Liver (tissue), 3 donors: ENCODE results near the gene PTP4A2.

Experiments used
- ATF3 ChIP-seq: IDR thresholded peaks from 2 replicates; pipeline ENCODE4 v1.6.1; 2016; ENCODE audit warnings: antibody characterized with exemption
- CTCF ChIP-seq: fragments of 150-350 bp; IDR thresholded peaks from 2 replicates; pipeline ENCODE4 v1.5.1; 2017; ENCODE audit warnings: improper control_type of control experiment, low read depth, low read length; ENCODE audit not compliant: missing input control
- EGR1 ChIP-seq, 2 donors: IDR thresholded peaks; 2 replicates each; pipeline ENCODE4 v1.6.1; 2016 to 2018; ENCODE audit warnings: antibody characterized with exemption in 2 of 2, low read depth in 2 of 2
- GABPA ChIP-seq, 2 donors: IDR thresholded peaks in 1 of 2; conservative IDR thresholded peaks in 1 of 2; 2 replicates each; pipeline ENCODE4 v1.6.1; 2016; ENCODE audit warnings: antibody characterized with exemption in 2 of 2, mild to moderate bottlenecking in 1 of 2, moderate library complexity in 1 of 2
- HNF4A ChIP-seq, 2 donors: conservative IDR thresholded peaks; 2 replicates each; pipeline ENCODE4 v1.6.1; 2016; ENCODE audit warnings: antibody characterized with exemption in 2 of 2, mild to moderate bottlenecking in 2 of 2
- RAD21 ChIP-seq, 2 donors: IDR thresholded peaks; 2 replicates each; pipeline ENCODE4 v1.6.1; 2016; ENCODE audit warnings: antibody characterized with exemption in 2 of 2, mild to moderate bottlenecking in 2 of 2
- RXRA ChIP-seq, 2 donors: IDR thresholded peaks; 2 replicates each; pipeline ENCODE4 v1.6.1; 2017 to 2018; ENCODE audit warnings: antibody characterized with exemption in 2 of 2, mild to moderate bottlenecking in 1 of 2
- SP1 ChIP-seq: IDR thresholded peaks from 2 replicates; pipeline ENCODE4 v1.6.1; 2018; ENCODE audit warnings: antibody characterized with exemption, mild to moderate bottlenecking
- TAF1 ChIP-seq: conservative IDR thresholded peaks from 2 replicates; pipeline ENCODE4 v1.6.1; 2016; ENCODE audit warnings: antibody characterized with exemption, mild to moderate bottlenecking
- YY1 ChIP-seq: IDR thresholded peaks from 2 replicates; pipeline ENCODE4 v1.6.1; 2016; ENCODE audit warnings: antibody characterized with exemption, mild to moderate bottlenecking
- ZBTB33 ChIP-seq: IDR thresholded peaks from 2 replicates; pipeline ENCODE4 v1.6.1; 2016; ENCODE audit warnings: antibody characterized with exemption
- TF ChIP-seq, protein P1 (sequence below): IDR thresholded peaks from 2 replicates; pipeline ENCODE4 v1.6.1; 2016; ENCODE audit warnings: antibody characterized with exemption, mild to moderate bottlenecking
- TF ChIP-seq, protein P2 (sequence below): IDR thresholded peaks from 2 replicates; pipeline ENCODE4 v1.6.1; 2016; ENCODE audit warnings: antibody characterized with exemption
- donor health status: healthy.
- donor health status: healthy.

DNA sequence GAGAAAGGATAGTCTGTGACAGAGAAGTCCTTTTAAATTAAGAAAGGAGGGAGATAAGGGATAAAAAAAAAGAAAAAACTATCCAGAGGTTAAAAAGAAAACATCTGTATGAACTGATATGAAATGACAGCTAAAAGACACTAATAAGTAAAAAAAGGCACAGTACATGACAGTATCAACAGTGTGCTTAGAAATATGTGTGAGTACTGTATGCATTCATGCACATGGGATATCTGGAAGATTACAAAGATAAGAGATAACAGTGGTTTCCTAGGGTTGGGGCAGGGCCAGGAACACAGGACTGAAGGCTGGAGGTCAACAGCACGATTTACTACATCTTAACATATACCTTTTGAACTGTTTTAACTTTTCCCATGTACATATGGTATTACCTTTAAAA lies 13.3 kb downstream of the PTP4A2 start:
- TF ChIP-seq CTCF (no peak), RAD21 (IDR thresholded peaks at IDR 0.05) (no peak), ZBTB33 (no peak), YY1 (no peak), GABPA (IDR thresholded peaks at IDR 0.05 in 1 of 2, conservative IDR thresholded peaks at IDR 0.05 in 1 of 2) (no peak), RXRA (IDR thresholded peaks at IDR 0.05) (no peak), ATF3 (no peak), EGR1 (IDR thresholded peaks at IDR 0.05; ENCODE audit: low read depth in 2 of 2) (no peak), TAF1 (no peak), HNF4A (conservative IDR thresholded peaks at IDR 0.05) (no peak), SP1 (no peak)
- TF ChIP-seq, protein P1, sequence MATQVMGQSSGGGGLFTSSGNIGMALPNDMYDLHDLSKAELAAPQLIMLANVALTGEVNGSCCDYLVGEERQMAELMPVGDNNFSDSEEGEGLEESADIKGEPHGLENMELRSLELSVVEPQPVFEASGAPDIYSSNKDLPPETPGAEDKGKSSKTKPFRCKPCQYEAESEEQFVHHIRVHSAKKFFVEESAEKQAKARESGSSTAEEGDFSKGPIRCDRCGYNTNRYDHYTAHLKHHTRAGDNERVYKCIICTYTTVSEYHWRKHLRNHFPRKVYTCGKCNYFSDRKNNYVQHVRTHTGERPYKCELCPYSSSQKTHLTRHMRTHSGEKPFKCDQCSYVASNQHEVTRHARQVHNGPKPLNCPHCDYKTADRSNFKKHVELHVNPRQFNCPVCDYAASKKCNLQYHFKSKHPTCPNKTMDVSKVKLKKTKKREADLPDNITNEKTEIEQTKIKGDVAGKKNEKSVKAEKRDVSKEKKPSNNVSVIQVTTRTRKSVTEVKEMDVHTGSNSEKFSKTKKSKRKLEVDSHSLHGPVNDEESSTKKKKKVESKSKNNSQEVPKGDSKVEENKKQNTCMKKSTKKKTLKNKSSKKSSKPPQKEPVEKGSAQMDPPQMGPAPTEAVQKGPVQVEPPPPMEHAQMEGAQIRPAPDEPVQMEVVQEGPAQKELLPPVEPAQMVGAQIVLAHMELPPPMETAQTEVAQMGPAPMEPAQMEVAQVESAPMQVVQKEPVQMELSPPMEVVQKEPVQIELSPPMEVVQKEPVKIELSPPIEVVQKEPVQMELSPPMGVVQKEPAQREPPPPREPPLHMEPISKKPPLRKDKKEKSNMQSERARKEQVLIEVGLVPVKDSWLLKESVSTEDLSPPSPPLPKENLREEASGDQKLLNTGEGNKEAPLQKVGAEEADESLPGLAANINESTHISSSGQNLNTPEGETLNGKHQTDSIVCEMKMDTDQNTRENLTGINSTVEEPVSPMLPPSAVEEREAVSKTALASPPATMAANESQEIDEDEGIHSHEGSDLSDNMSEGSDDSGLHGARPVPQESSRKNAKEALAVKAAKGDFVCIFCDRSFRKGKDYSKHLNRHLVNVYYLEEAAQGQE: no peak
- TF ChIP-seq, protein P2, sequence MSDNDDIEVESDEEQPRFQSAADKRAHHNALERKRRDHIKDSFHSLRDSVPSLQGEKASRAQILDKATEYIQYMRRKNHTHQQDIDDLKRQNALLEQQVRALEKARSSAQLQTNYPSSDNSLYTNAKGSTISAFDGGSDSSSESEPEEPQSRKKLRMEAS: no peak
